Parathyroid adenoma (tissue), 2 donors: ENCODE measurements around the gene YEATS4.

Experiments used
- H2AFZ ChIP-seq: fragments of 300-600 bp; sonication (generic); one replicate; pipeline ENCODE4 v1.7.0; 2017; ENCODE audit warnings: antibody characterized with exemption, mild to moderate bottlenecking
- H3K27ac ChIP-seq: fragments of 300-600 bp; sonication (generic); one replicate; pipeline ENCODE4 v1.7.0; 2017
- H3K27me3 ChIP-seq: fragments of 300-600 bp; sonication (generic); one replicate; pipeline ENCODE4 v1.7.0; 2017; ENCODE audit warnings: low read length; ENCODE audit not compliant: control insufficient read depth, insufficient read depth
- H3K36me3 ChIP-seq: fragments of 300-600 bp; sonication (generic); one replicate; pipeline ENCODE4 v1.7.0; 2017; ENCODE audit warnings: low read length; ENCODE audit not compliant: control insufficient read depth, insufficient read depth
- H3K4me1 ChIP-seq: fragments of 300-600 bp; sonication (generic); one replicate; pipeline ENCODE4 v1.7.0; 2017; ENCODE audit warnings: control low read depth
- H3K4me2 ChIP-seq: fragments of 300-600 bp; sonication (generic); one replicate; pipeline ENCODE4 v1.7.0; 2017; ENCODE audit warnings: low read length
- H3K4me3 ChIP-seq: fragments of 300-600 bp; sonication (generic); one replicate; pipeline ENCODE4 v1.7.0; 2017; ENCODE audit warnings: low read depth, low read length
- H3K79me2 ChIP-seq: fragments of 300-600 bp; sonication (generic); one replicate; pipeline ENCODE4 v1.7.0; 2017; ENCODE audit warnings: control low read depth
- H3K9ac ChIP-seq: fragments of 300-600 bp; sonication (generic); one replicate; pipeline ENCODE4 v1.7.0; 2017; ENCODE audit warnings: mild to moderate bottlenecking
- H3K9me3 ChIP-seq: fragments of 300-600 bp; sonication (generic); one replicate; pipeline ENCODE4 v1.7.0; 2017; ENCODE audit warnings: low read length; ENCODE audit not compliant: control insufficient read depth
- CTCF ChIP-seq: fragments of 300-600 bp; sonication (generic); IDR thresholded peaks from one replicate; pipeline ENCODE4 v1.7.0; 2017; ENCODE audit warnings: antibody characterized with exemption, mild to moderate bottlenecking
- donor health status: primary hyperparathyroidism.

The YEATS4 gene

GRCh38 chr12:69392179-69392928, 32.8 kb downstream of the YEATS4 start:
- Histone ChIP-seq H3K36me3 (no peaks in the 10 kb centered on the region), H3K4me3 (no peak overlapping the region), H3K9me3 (no peaks in the 10 kb centered on the region), H3K27me3 (no peaks in the 10 kb centered on the region), H3K4me1 (no peaks in the 10 kb centered on the region), H3K27ac (no peak overlapping the region), H2AFZ (no peak overlapping the region), H3K9ac (no peak overlapping the region), H3K4me2 (no peak overlapping the region), H3K79me2 (no peaks in the 10 kb centered on the region)
- TF ChIP-seq CTCF, result no peak

GRCh38 chr12:69396041-69396440, 36.5 kb downstream of the YEATS4 start:
- Histone ChIP-seq H3K27ac (no peak overlapping the region), H3K27me3 (no peaks in the 10 kb centered on the region), H3K4me2 (no peak overlapping the region), H3K79me2 (no peaks in the 10 kb centered on the region), H3K4me3 (no peak overlapping the region), H3K36me3 (no peaks in the 10 kb centered on the region), H3K4me1 (no peaks in the 10 kb centered on the region), H3K9ac (no peak overlapping the region), H3K9me3 (no peaks in the 10 kb centered on the region), H2AFZ (no peak overlapping the region)
- no peak for TF ChIP-seq CTCF

GRCh38 chr12:69396963-69397362, 37.4 kb downstream of the YEATS4 start:
- Histone ChIP-seq H3K79me2 (no peaks in the 10 kb centered on the region), H3K9ac (no peak overlapping the region)

GRCh38 chr12:69397978-69398377, 38.4 kb downstream of the YEATS4 start:
- no peak overlapping the region for H3K4me2 ChIP-seq
- H3K9ac ChIP-seq, result no peak overlapping the region
- H3K4me3 ChIP-seq, result no peak overlapping the region

More at GRCh38 chr12:69396963-69397362, 37.4 kb downstream of the YEATS4 start:
- Histone ChIP-seq H3K4me1 (no peaks in the 10 kb centered on the region), H3K4me3 (no peak overlapping the region), H3K36me3 (no peaks in the 10 kb centered on the region), H2AFZ (no peak overlapping the region), H3K27ac (no peak overlapping the region), H3K9me3 (no peaks in the 10 kb centered on the region), H3K27me3 (no peaks in the 10 kb centered on the region), H3K4me2 (no peak overlapping the region)
- no peak for TF ChIP-seq CTCF

More at GRCh38 chr12:69397978-69398377, 38.4 kb downstream of the YEATS4 start:
- H3K27me3 ChIP-seq, result no peaks in the 10 kb centered on the region
- H3K79me2 ChIP-seq, result no peaks in the 10 kb centered on the region
- H2AFZ ChIP-seq, result no peak overlapping the region
- no peak overlapping the region for H3K27ac ChIP-seq
- no peaks in the 10 kb centered on the region for H3K9me3 ChIP-seq
- no peaks in the 10 kb centered on the region for H3K4me1 ChIP-seq
- no peak for TF ChIP-seq CTCF
- H3K36me3 ChIP-seq, result no peaks in the 10 kb centered on the region
